Loucy (cell line): ENCODE results near the gene SLIT1.

Source experiments
- EZH2phosphoT487 ChIP-seq: fragments of 200-600 bp; IDR thresholded peaks from 2 replicates; pipeline ENCODE4 v1.6.1; 2018; ENCODE audit warnings: antibody characterized with exemption, mild to moderate bottlenecking, moderate library complexity, borderline replicate concordance
- TF ChIP-seq, protein P1 (sequence below): fragments of 200-600 bp; sonication (generic); conservative IDR thresholded peaks from 2 replicates; pipeline ENCODE4 v1.5.1; 2014; ENCODE audit warnings: mild to moderate bottlenecking, antibody characterized with exemption, low read length

DNA sequence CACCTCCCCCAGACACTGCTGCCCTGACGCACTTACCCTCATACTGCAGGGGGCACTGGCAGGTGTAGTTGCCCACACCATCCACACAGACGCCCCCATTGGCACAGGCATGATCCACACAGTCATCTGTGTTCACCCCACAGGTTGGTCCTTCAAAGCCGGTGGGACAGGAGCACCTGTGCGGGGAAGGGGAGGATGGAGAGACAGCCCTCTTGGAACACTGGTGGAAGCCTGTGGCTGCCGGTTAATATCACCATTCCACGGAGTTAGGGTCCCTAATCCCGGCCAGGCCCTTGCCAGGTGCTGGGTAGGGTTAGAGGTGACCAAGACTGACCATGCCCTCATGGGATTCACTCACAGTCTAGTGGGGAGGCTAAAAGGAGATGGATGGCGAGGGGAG is 171.8 kb downstream of the SLIT1 start:
- TF ChIP-seq, protein P1, sequence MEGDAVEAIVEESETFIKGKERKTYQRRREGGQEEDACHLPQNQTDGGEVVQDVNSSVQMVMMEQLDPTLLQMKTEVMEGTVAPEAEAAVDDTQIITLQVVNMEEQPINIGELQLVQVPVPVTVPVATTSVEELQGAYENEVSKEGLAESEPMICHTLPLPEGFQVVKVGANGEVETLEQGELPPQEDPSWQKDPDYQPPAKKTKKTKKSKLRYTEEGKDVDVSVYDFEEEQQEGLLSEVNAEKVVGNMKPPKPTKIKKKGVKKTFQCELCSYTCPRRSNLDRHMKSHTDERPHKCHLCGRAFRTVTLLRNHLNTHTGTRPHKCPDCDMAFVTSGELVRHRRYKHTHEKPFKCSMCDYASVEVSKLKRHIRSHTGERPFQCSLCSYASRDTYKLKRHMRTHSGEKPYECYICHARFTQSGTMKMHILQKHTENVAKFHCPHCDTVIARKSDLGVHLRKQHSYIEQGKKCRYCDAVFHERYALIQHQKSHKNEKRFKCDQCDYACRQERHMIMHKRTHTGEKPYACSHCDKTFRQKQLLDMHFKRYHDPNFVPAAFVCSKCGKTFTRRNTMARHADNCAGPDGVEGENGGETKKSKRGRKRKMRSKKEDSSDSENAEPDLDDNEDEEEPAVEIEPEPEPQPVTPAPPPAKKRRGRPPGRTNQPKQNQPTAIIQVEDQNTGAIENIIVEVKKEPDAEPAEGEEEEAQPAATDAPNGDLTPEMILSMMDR = no peak
- TF ChIP-seq EZH2phosphoT487 = no peak
